Erythroblast (primary cell): ENCODE data around the gene TOMM5.

Source experiments
- GATA1 ChIP-seq: IDR thresholded peaks from 2 replicates; pipeline ENCODE4 v1.6.1; 2011; ENCODE audit warnings: low read depth, mild to moderate bottlenecking, control low read depth, low read length, moderate library complexity
- POLR2A ChIP-seq: IDR thresholded peaks from 2 replicates; pipeline ENCODE4 v1.6.1; 2011; ENCODE audit warnings: mild to moderate bottlenecking, low read length

DNA sequence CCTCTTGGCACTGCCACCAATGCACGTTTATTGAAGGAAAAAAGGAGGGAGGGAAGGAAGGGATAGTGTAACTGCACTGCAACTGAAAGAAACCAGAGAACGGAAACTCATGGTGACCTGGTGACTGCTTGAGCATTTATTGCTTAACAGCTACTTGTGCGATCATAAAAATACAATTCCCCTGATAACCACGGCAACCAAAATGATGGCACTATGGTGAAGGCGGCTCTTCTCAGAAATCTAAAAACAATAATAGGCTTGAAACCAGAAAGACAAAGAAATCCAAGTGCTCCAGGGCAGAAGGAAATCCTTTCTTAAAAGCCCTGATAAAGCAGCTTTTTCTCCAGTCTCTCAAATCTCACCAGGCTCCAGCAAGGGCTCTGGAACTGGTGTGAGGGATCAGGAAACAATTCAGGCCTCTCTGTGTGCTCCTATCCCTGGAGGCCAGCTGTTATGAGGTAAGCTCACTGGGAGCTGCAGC lies 18.1 kb downstream of the TOMM5 start:
- TF ChIP-seq POLR2A: no peak
- TF ChIP-seq GATA1: no peak
